ENCODE data around the gene BBS9.

DNA sequence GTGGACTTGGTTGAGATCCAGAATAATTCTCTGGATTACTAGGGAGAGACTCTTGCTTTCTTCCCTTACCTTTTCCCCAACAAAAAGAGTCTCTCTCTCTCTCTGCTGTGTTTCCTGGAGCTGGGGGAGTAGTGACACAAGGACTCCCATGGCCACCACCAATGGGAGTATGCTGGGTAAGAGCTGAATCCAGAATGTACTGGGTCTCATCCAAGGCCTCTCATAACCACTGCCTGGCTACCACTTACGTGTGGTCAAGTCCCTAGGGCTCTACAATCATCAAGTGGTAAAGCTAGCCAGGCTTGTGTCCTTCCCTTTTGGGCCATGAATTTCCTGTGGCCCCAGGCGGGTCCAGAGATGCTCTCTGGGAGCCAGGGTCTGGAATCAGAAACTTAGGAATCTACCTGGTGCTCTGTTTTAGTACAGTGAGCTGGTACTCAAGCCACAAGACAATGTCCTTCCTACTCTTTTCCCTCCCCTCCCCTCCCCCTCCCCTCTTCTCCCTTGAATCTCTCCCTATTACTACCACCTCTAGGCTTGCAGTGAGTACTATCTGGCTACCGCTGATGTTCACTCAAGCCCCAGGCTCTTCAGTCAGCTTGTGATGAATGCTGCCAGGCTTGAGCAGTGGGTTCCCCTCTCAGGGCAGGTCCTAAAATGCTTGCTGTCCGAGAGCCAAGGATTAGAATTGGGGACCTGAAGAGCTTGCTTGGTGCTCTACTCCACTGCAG, 196.6 kb downstream of the BBS9 start:
- no peak for TF ChIP-seq POLR2AphosphoS5 (IDR thresholded peaks at IDR 0.05; ENCODE audit: low read depth, low read length)
- TF ChIP-seq POLR2A (IDR thresholded peaks at IDR 0.05; ENCODE audit: low read depth, low read length), result no peak
- no peak for TF ChIP-seq TAF1 (IDR thresholded peaks at IDR 0.05; ENCODE audit: low read depth, low read length)

All from GM12891 (cell line).